Measurements from ENCODE around the gene OR2AE1.

OR2AE1 gene

GRCh38 chr7:99837649-99838361 lies 39.0 kb downstream of the OR2AE1 start:
- H3K4me2 ChIP-seq (ENCODE audit: low read length), result no peak overlapping the region
- no peaks in the 10 kb centered on the region for H3K4me1 ChIP-seq (ENCODE audit: insufficient read depth, low read length, severe bottlenecking)
- H3K79me2 ChIP-seq (ENCODE audit: insufficient read depth, low read length), result no peaks in the 10 kb centered on the region
- no peaks in the 10 kb centered on the region for H4K20me1 ChIP-seq (ENCODE audit: insufficient read depth, low read length)
- H2AFZ ChIP-seq (ENCODE audit: low read length), result no peak overlapping the region
- H3K36me3 ChIP-seq (ENCODE audit: insufficient read depth, low read length), result no peaks in the 10 kb centered on the region
- H3K27me3 ChIP-seq (ENCODE audit: insufficient read depth, low read length), result 0 out of 2 replicates have a peak, but pooled peaks cover 4% of the 10 kb centered on the region
- H3K9me3 ChIP-seq (ENCODE audit: low read length), result no peaks in the 10 kb centered on the region
- no peaks in the 10 kb centered on the region for H3F3A ChIP-seq (ENCODE audit: insufficient read depth, low read length)
- no peak overlapping the region for H3K27ac ChIP-seq (ENCODE audit: low read depth, low read length, poor library complexity, severe bottlenecking)
- no peak overlapping the region for H3K9ac ChIP-seq (ENCODE audit: low read length)
- TF ChIP-seq CTCF (IDR thresholded peaks at IDR 0.05; ENCODE audit: low read length) (peak; percentile 12; the same call in 1 of the 2 replicates), EZH2 (IDR thresholded peaks at IDR 0.05; ENCODE audit: borderline replicate concordance, low read length) (no peak)
- no peak overlapping the region for H3K4me3 ChIP-seq (ENCODE audit: low read depth, low read length, poor library complexity, severe bottlenecking)
- H3K9me2 ChIP-seq (ENCODE audit: low read depth, low read length), result no peaks in the 10 kb centered on the region

- Histone ChIP-seq H3K27me3 (ENCODE audit: insufficient read depth, low read length) (0 out of 2 replicates have a peak, but pooled peaks cover 4% of the 10 kb centered on the region), H3K27ac (ENCODE audit: low read depth, low read length, poor library complexity, severe bottlenecking) (no peak overlapping the region), H3K36me3 (ENCODE audit: insufficient read depth, low read length) (no peaks in the 10 kb centered on the region), H3K4me2 (ENCODE audit: low read length) (no peak overlapping the region), H3K9me3 (ENCODE audit: low read length) (no peaks in the 10 kb centered on the region), H3K4me3 (ENCODE audit: low read depth, low read length, poor library complexity, severe bottlenecking) (no peak overlapping the region), H3K4me1 (ENCODE audit: insufficient read depth, low read length, severe bottlenecking) (no peaks in the 10 kb centered on the region), H3K79me2 (ENCODE audit: insufficient read depth, low read length) (no peaks in the 10 kb centered on the region), H3F3A (ENCODE audit: insufficient read depth, low read length) (no peaks in the 10 kb centered on the region), H2AFZ (ENCODE audit: low read length) (no peak overlapping the region), H3K9me2 (ENCODE audit: low read depth, low read length) (no peaks in the 10 kb centered on the region), H3K9ac (ENCODE audit: low read length) (no peak overlapping the region), H4K20me1 (ENCODE audit: insufficient read depth, low read length) (no peaks in the 10 kb centered on the region)
- TF ChIP-seq EZH2 (IDR thresholded peaks at IDR 0.05; ENCODE audit: borderline replicate concordance, low read length) (no peak), CTCF (IDR thresholded peaks at IDR 0.05; ENCODE audit: low read length) (no peak)
Observed at GRCh38 chr7:99835189-99835588, 41.6 kb downstream of the OR2AE1 start.

- H3K9ac ChIP-seq (ENCODE audit: low read length), result no peak overlapping the region
Observed at GRCh38 chr7:99834382-99834781, 42.5 kb downstream of the OR2AE1 start.

More at GRCh38 chr7:99834382-99834781, 42.5 kb downstream of the OR2AE1 start:
- Histone ChIP-seq H3K9me2 (ENCODE audit: low read depth, low read length) (no peaks in the 10 kb centered on the region), H3K9me3 (ENCODE audit: low read length) (no peaks in the 10 kb centered on the region), H2AFZ (ENCODE audit: low read length) (no peak overlapping the region), H3F3A (ENCODE audit: insufficient read depth, low read length) (no peaks in the 10 kb centered on the region), H4K20me1 (ENCODE audit: insufficient read depth, low read length) (no peaks in the 10 kb centered on the region), H3K27ac (ENCODE audit: low read depth, low read length, poor library complexity, severe bottlenecking) (no peak overlapping the region), H3K4me2 (ENCODE audit: low read length) (no peak overlapping the region), H3K79me2 (ENCODE audit: insufficient read depth, low read length) (no peaks in the 10 kb centered on the region), H3K4me1 (ENCODE audit: insufficient read depth, low read length, severe bottlenecking) (no peaks in the 10 kb centered on the region), H3K36me3 (ENCODE audit: insufficient read depth, low read length) (no peaks in the 10 kb centered on the region), H3K27me3 (ENCODE audit: insufficient read depth, low read length) (0 out of 2 replicates have a peak, but pooled peaks cover 4% of the 10 kb centered on the region), H3K4me3 (ENCODE audit: low read depth, low read length, poor library complexity, severe bottlenecking) (no peak overlapping the region)
- TF ChIP-seq CTCF (IDR thresholded peaks at IDR 0.05; ENCODE audit: low read length), result no peak
- no peak for TF ChIP-seq EZH2 (IDR thresholded peaks at IDR 0.05; ENCODE audit: borderline replicate concordance, low read length)

Measured in OCI-LY1 (cell line).